Fibroblast of lung (primary cell): ENCODE data around the gene TGOLN2.

ENCODE experiments used
- CTCF ChIP-seq, 2 donors: IDR thresholded peaks in 1 of 2; conservative IDR thresholded peaks in 1 of 2; 1 replicate in 1 of 2; 2 replicates in 1 of 2; pipeline ENCODE4 v1.5.1; 2011 to 2012; ENCODE audit warnings: low read length in 2 of 2, control low read depth in 1 of 2, inconsistent platforms in 1 of 2, low read depth in 1 of 2, mild to moderate bottlenecking in 1 of 2
- EZH2 ChIP-seq: IDR thresholded peaks from 2 replicates; pipeline ENCODE4 v1.5.1; 2012; ENCODE audit warnings: low read length, control low read depth, mild to moderate bottlenecking; ENCODE audit errors: missing control alignments

- no peak for TF ChIP-seq CTCF (conservative IDR thresholded peaks at IDR 0.05 in 1 of 2, IDR thresholded peaks at IDR 0.05 in 1 of 2; ENCODE audit: low read depth in 1 of 2, low read length in 2 of 2)
- no peak for TF ChIP-seq EZH2
Measured at GRCh38 chr2:85323351-85323987, 4.3 kb downstream of the TGOLN2 start.
